ENCODE results near the gene GFOD1.
"Not testable (repeated sequence)": the region's sequence is repeated elsewhere in the genome, so short reads cannot be mapped to it uniquely, and the experiment has no call there.

The GFOD1 gene

DNA sequence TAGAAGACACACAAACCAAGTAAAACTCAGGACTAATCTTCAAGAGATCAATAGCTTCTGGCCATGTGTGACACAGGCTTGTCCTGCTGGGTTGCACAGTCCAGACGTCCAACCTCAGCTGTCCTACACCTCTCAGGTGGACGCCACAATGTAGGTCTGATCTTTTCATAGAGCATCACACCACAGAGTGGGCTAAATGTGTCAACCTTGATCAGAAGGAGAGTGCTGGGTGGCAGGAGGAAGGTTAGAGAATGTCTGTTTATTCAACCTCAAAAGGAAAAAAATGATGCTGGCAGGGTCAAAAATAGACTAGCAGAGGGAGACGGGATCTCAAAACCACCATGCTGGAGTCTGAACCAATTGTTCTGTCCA lies 41.7 kb downstream of the GFOD1 start:
- TF ChIP-seq, protein P1, sequence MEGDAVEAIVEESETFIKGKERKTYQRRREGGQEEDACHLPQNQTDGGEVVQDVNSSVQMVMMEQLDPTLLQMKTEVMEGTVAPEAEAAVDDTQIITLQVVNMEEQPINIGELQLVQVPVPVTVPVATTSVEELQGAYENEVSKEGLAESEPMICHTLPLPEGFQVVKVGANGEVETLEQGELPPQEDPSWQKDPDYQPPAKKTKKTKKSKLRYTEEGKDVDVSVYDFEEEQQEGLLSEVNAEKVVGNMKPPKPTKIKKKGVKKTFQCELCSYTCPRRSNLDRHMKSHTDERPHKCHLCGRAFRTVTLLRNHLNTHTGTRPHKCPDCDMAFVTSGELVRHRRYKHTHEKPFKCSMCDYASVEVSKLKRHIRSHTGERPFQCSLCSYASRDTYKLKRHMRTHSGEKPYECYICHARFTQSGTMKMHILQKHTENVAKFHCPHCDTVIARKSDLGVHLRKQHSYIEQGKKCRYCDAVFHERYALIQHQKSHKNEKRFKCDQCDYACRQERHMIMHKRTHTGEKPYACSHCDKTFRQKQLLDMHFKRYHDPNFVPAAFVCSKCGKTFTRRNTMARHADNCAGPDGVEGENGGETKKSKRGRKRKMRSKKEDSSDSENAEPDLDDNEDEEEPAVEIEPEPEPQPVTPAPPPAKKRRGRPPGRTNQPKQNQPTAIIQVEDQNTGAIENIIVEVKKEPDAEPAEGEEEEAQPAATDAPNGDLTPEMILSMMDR (IDR thresholded peaks at IDR 0.05; ENCODE audit: borderline replicate concordance, control extremely low read depth, extremely low read depth, insufficient read depth, missing control alignments), result no peak
- DNase-seq (ENCODE audit: low spot score), result no peak

DNA sequence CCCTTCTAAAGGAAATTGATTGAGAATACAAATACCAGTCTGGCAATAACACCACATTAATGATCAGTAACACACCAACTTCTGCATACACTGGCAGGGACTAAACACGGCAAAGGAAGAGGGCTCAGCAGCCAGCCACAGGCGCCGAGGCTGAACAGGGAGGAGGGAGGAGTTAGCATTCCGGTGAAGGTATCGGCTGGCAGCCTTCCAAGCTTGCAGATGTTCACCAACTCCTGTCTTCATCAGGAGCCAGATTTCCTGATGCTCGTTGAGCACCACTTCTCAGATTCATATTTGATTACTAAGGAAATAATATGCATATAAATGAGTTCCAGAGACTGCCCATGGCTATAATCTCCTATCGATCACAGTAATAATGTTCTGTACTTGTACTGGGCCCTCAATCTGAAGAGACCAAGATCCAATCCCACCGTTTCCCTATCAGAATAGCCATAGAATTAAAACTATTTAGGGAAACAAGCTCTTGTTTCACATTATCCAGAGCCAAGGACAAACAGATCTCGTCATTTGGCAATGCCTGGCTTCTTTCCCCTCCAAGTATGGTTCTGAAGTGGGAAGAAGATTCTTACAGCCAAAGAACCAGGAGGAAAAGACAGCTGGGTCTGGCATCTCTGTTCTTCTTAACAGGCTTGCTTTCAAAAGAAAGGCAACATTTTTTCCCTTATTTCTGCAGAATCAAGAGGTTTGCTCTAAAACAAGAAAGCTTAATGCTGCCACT lies 42.2 kb downstream of the GFOD1 start:
- TF ChIP-seq, protein P1 (IDR thresholded peaks at IDR 0.05; ENCODE audit: borderline replicate concordance, control extremely low read depth, extremely low read depth, insufficient read depth, missing control alignments), result no peak
- in situ Hi-C loops (cut with MboI; ENCODE audit: low sequenced_read_pairs, unreplicated experiment), result no loop called here
- DNase-seq (ENCODE audit: low spot score), result no peak

More for the DNA sequence above, 41.7 kb downstream of the GFOD1 start:
- in situ Hi-C loops (cut with MboI; ENCODE audit: low sequenced_read_pairs, unreplicated experiment), result no loop called here

DNA sequence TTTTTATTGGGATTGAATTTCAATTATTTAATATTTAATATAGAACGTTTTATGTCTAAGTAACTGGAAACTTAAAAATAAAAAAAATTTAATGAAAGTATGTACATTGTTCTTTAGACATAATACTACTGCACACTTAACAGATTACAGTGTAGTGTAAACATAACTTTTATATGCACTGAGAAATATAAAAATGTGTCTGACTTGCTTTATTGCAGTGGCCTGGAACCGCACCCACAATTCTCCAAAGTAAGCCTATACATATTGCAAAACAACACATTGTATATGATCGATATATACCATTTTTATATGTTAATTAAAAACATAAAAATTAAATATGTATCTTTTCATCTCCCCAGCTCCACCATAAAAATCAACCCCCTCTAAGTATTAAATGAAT lies 42.8 kb downstream of the GFOD1 start:
- TF ChIP-seq, protein P1 (IDR thresholded peaks at IDR 0.05; ENCODE audit: borderline replicate concordance, control extremely low read depth, extremely low read depth, insufficient read depth, missing control alignments), result no peak
- DNase-seq (ENCODE audit: low spot score), result no peak
- in situ Hi-C loops (cut with MboI; ENCODE audit: low sequenced_read_pairs, unreplicated experiment), result no loop called here

DNA sequence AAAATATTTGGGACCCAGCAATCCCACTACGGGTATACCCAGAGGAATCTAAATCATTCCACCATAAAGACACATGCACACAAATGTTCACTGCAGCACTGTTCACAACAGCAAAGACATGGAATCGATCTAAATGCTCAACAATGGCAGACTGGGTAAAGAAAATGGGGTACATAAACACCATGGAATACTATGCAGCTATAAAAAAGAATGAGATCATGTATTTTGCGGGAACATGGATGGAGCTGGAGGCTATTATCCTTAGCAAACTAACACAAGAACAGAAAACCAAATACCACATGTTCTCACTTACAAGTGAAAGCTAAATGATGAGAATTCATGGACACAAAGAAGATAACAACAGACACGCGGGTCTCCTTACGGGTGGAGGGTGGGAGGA lies 43.4 kb downstream of the GFOD1 start:
- in situ Hi-C loops (cut with MboI; ENCODE audit: low sequenced_read_pairs, unreplicated experiment); DNase-seq (ENCODE audit: low spot score): not testable (repeated sequence)

DNA sequence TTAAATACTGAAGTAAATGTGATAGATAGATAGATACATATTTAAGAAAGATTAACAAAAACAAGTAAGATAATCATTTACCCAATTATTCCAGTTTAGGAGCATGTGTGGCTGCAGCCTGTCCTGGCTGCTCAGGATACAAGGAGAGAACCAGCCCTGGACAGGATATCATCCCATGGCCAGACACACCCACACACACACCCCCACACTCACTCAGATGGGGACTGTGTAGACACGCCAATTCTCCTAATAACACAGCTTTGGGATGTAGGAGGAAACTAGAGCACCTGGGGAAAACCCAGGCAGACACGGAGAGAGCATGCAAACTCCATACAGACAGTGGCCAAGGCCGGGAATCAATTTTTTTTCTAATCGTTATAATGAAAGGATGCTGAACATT lies 45.6 kb downstream of the GFOD1 start:
- in situ Hi-C loops (cut with MboI; ENCODE audit: low sequenced_read_pairs, unreplicated experiment), result no loop called here
- TF ChIP-seq, protein P1 (IDR thresholded peaks at IDR 0.05; ENCODE audit: borderline replicate concordance, control extremely low read depth, extremely low read depth, insufficient read depth, missing control alignments), result no peak
- no peak for DNase-seq (ENCODE audit: low spot score)

DNA sequence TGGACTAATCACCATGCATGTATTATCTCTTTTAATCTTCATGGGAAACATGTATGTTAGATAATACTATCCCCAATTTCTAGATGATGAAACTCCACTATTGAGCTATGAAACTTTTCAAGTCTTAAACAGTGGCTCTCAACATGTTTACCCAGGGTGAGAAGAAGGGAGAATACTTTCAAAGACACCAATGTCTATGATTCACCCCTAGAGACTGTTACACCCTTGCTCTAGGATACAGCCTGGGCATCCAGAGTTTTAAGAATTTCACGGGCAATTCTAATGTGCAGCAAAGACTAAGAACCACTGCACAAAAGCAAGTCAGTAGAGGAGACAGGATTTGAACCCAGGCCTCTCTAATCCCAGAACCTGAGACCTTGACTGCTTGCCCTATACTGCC lies 47.8 kb downstream of the GFOD1 start:
- TF ChIP-seq, protein P1 (IDR thresholded peaks at IDR 0.05; ENCODE audit: borderline replicate concordance, control extremely low read depth, extremely low read depth, insufficient read depth, missing control alignments), result no peak
- DNase-seq (ENCODE audit: low spot score), result no peak
- in situ Hi-C loops (cut with MboI; ENCODE audit: low sequenced_read_pairs, unreplicated experiment), result no loop called here

DNA sequence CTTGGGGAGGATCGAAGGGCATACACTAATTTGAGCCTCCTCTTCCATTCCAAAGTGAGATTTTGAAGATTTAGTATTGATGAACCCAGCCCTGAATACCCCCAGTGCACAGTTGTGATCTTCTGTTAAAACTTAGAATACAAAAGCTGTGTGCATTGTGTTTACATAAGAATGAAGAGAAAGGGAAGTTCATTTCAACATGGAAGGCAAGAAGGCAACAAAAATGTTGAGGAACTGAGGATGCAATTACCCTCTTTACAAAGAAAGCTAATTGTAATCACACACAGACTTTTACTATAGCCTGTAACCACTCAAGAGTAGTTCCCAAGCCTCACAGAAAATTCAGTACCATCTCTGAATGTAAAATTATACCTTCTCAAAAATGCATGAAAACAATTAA lies 49.3 kb downstream of the GFOD1 start:
- TF ChIP-seq, protein P1 (IDR thresholded peaks at IDR 0.05; ENCODE audit: borderline replicate concordance, control extremely low read depth, extremely low read depth, insufficient read depth, missing control alignments), result no peak
- in situ Hi-C loops (cut with MboI; ENCODE audit: low sequenced_read_pairs, unreplicated experiment), result no loop called here
- no peak for DNase-seq (ENCODE audit: low spot score)
